ENCODE results near the gene FAM184B.

Gene FAM184B

GRCh38 chr4:17636341-17636695, 145.1 kb downstream of the FAM184B start:
- DNase-seq (ENCODE audit: low read depth): no peak

GRCh38 chr4:17635056-17635455, 146.4 kb downstream of the FAM184B start:
- DNase-seq (ENCODE audit: low read depth): no peak

- DNase-seq (ENCODE audit: low read depth): no peak
Measured at GRCh38 chr4:17633600-17633999, 147.8 kb downstream of the FAM184B start.

- no peak for DNase-seq (ENCODE audit: low read depth)
Measured at GRCh38 chr4:17630228-17630627, 151.2 kb downstream of the FAM184B start.

GRCh38 chr4:17624821-17625220, 156.6 kb downstream of the FAM184B start:
- DNase-seq (ENCODE audit: low read depth): no peak

GRCh38 chr4:17623451-17624001, 157.9 kb downstream of the FAM184B start:
- no peak for DNase-seq (ENCODE audit: low read depth)

GRCh38 chr4:17619416-17620105, 161.9 kb downstream of the FAM184B start:
- DNase-seq (ENCODE audit: low read depth): no peak

- no peak for DNase-seq (ENCODE audit: low read depth)
Measured at GRCh38 chr4:17618926-17619325, 162.5 kb downstream of the FAM184B start.

GRCh38 chr4:17616283-17616682, 165.1 kb downstream of the FAM184B start:
- DNase-seq (ENCODE audit: low read depth): no peak

- DNase-seq (ENCODE audit: low read depth): peak; percentile 94
Measured at GRCh38 chr4:17614416-17615299, 166.8 kb downstream of the FAM184B start, which contains the start of gene MED28. TSS of gene MED28 (plus strand) at chr4:17614641. CDS start at chr4:17614655, 14 bp downstream.

- DNase-seq (ENCODE audit: low read depth): peak; percentile 1
Measured at GRCh38 chr4:17613761-17614415, 167.5 kb downstream of the FAM184B start.

GRCh38 chr4:17605236-17605635, 176.2 kb downstream of the FAM184B start:
- no peak for DNase-seq (ENCODE audit: low read depth)

- no peak for DNase-seq (ENCODE audit: low read depth)
Measured at GRCh38 chr4:17599826-17600225, 181.6 kb downstream of the FAM184B start.

GRCh38 chr4:17597517-17597916, 183.9 kb downstream of the FAM184B start:
- DNase-seq (ENCODE audit: low read depth): no peak

GRCh38 chr4:17595471-17596005, 185.9 kb downstream of the FAM184B start:
- no peak for DNase-seq (ENCODE audit: low read depth)

- DNase-seq (ENCODE audit: low read depth): no peak
Measured at GRCh38 chr4:17589355-17589754, 192.1 kb downstream of the FAM184B start.

GRCh38 chr4:17587094-17587822, 194.2 kb downstream of the FAM184B start:
- DNase-seq (ENCODE audit: low read depth): no peak

- DNase-seq (ENCODE audit: low read depth): no peak
Measured at GRCh38 chr4:17584521-17585213, 196.8 kb downstream of the FAM184B start.

GRCh38 chr4:17583941-17584340, 197.5 kb downstream of the FAM184B start:
- DNase-seq (ENCODE audit: low read depth): no peak

- DNase-seq (ENCODE audit: low read depth): no peak
Measured at GRCh38 chr4:17583276-17583675, 198.1 kb downstream of the FAM184B start.

- DNase-seq (ENCODE audit: low read depth): no peak
Measured at GRCh38 chr4:17580969-17581368, 200.5 kb downstream of the FAM184B start.
